ENCODE results near the gene DNAJC18.

Gene DNAJC18

DNA sequence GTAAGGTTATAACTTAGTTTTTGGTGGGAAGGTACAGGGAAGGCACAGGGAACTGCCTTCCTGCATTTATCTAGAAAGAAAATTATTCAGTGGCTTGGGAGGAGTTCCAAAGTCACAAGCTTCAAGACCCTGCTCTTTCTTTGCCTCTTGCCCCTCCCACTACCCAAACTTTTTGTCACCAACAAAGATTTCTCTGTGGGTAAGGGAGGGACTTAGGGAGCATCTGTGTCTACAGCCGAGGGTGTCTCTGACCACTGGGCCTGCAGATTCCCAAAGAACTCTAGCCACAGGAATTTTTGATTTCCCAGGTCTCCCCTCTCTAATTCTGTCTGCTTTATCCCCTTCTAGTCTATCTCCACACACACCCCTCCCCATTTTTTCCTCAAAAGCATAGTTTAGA is 21.1 kb upstream of the DNAJC18 start (continued):
- TF ChIP-seq RBAK (tag by site-specific recombination; IDR thresholded peaks at IDR 0.05) (no peak), ZNF473 (tag by site-specific recombination; IDR thresholded peaks at IDR 0.05) (no peak), ZNF670 (tag by site-specific recombination; IDR thresholded peaks at IDR 0.05; ENCODE audit: low read depth) (no peak), ZNF792 (tag by site-specific recombination; IDR thresholded peaks at IDR 0.05) (no peak)
- TF ChIP-seq, protein P1, sequence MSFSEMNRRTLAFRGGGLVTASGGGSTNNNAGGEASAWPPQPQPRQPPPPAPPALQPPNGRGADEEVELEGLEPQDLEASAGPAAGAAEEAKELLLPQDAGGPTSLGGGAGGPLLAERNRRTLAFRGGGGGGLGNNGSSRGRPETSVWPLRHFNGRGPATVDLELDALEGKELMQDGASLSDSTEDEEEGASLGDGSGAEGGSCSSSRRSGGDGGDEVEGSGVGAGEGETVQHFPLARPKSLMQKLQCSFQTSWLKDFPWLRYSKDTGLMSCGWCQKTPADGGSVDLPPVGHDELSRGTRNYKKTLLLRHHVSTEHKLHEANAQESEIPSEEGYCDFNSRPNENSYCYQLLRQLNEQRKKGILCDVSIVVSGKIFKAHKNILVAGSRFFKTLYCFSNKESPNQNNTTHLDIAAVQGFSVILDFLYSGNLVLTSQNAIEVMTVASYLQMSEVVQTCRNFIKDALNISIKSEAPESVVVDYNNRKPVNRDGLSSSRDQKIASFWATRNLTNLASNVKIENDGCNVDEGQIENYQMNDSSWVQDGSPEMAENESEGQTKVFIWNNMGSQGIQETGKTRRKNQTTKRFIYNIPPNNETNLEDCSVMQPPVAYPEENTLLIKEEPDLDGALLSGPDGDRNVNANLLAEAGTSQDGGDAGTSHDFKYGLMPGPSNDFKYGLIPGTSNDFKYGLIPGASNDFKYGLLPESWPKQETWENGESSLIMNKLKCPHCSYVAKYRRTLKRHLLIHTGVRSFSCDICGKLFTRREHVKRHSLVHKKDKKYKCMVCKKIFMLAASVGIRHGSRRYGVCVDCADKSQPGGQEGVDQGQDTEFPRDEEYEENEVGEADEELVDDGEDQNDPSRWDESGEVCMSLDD (tag by site-specific recombination; IDR thresholded peaks at IDR 0.05), result no peak
- TF ChIP-seq, protein P2, sequence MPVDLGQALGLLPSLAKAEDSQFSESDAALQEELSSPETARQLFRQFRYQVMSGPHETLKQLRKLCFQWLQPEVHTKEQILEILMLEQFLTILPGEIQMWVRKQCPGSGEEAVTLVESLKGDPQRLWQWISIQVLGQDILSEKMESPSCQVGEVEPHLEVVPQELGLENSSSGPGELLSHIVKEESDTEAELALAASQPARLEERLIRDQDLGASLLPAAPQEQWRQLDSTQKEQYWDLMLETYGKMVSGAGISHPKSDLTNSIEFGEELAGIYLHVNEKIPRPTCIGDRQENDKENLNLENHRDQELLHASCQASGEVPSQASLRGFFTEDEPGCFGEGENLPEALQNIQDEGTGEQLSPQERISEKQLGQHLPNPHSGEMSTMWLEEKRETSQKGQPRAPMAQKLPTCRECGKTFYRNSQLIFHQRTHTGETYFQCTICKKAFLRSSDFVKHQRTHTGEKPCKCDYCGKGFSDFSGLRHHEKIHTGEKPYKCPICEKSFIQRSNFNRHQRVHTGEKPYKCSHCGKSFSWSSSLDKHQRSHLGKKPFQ (tag by site-specific recombination; IDR thresholded peaks at IDR 0.05), result no peak
- TF ChIP-seq, protein P3, sequence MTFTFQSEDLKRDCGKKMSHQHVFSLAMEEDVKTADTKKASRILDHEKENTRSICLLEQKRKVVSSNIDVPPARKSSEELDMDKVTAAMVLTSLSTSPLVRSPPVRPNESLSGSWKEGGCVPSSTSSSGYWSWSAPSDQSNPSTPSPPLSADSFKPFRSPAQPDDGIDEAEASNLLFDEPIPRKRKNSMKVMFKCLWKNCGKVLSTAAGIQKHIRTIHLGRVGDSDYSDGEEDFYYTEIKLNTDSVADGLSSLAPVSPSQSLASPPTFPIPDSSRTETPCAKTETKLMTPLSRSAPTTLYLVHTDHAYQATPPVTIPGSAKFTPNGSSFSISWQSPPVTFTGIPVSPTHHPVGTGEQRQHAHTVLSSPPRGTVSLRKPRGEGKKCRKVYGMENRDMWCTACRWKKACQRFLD (tag by site-specific recombination; IDR thresholded peaks at IDR 0.05), result no peak

DNA sequence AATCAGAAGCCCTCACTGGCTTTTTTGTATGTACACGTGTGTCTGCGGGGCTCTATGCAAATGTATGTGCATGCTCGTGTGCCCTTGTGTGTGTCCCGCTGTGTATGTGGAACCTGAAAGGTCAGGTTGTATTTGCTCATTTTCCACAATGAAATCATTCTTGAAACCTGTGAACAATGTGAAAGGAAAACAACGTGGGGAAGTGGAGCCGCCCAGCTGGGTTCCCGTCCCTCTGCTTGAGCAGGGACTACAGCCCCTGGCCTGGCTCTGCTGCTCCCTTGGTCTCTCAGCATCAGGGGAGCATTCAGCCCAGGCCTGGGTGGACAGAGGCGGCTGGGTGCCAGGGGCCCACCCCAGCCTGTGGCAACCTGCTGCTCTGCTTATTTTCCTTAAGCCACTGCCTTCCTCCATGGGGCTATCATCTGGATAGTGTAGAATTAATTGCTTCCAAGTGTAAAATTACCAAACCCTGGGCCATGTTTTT is 20.2 kb upstream of the DNAJC18 start:
- Histone ChIP-seq H3K9me3 (ENCODE audit: control insufficient read depth, insufficient read depth, low read depth, low read length) (no peaks in the 10 kb centered on the region), H3K4me3 (ENCODE audit: low read depth, low read length) (no peak overlapping the region), H3K27ac (ENCODE audit: extremely low read depth, low read depth, low read length) (no peak overlapping the region), H3K4me1 (ENCODE audit: control insufficient read depth, insufficient read depth, low read length) (no peaks in the 10 kb centered on the region; the same call in 1 of the 2 replicates), H3K36me3 (ENCODE audit: control insufficient read depth in 2 of 2, insufficient read depth in 1 of 2, low read length in 2 of 2) (no peaks in the 10 kb centered on the region)
- POLR2A ChIA-PET, result no interaction called here
- TF ChIP-seq ZIC2 (tag by site-specific recombination; IDR thresholded peaks at IDR 0.05), result peak; percentile 98
- TF ChIP-seq ZNF394 (tag by site-specific recombination; IDR thresholded peaks at IDR 0.05; ENCODE audit: borderline replicate concordance), result no peak
- TF ChIP-seq ZNF423 (tag by site-specific recombination; IDR thresholded peaks at IDR 0.05), result 0 out of 2 replicates have a peak, but pooled peaks have one; percentile 9
- TF ChIP-seq TRIM28 (IDR thresholded peaks at IDR 0.05; ENCODE audit: borderline replicate concordance, low read length), result no peak
- CTCF ChIA-PET, result interaction anchor here (0.5 to 1.0 kb wide), 2 partner anchors 37 to 136 kb away, joined by 3 to 4 read pairs; no protein-coding TSS in a partner anchor

DNA sequence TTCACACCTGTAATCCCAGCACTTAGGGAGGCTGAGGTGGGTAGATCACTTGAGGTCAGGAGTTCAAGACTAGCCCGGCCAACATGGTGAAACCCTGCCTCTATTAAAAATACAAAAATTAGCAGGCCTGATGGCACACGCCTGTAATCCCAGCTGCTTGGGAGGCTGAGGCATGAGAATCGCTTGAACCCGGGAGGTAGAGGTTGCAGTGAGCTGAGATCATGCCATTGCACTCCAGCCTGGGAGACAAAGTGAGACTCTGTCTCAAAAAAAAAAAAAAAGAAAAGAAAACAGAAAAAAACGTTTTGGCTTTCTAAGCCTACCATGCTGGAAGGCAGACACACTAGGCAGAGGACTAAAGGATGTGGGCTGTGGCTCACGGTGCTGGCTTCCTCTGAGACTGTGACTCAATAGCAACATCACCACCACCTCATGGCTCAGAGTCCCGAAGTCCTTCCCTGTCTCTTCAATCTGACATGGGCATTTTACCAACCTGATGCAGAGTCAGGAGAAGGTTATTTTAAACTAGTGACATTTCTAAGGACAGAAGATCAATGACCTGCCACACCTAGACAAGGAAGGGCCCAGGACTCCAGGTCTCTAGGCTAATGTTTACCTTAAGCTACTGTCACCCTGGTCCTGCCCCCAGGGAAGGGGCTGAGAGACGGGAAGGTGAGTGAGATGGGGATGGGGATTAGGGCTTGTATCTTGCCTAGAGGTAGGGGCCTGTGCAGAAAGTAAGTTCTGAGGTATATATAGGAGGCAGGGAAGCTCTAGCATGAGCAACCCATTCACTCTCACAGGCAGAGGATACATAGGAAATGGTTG is 19.5 kb upstream of the DNAJC18 start:
- no peak overlapping the region for H3K4me3 ChIP-seq (ENCODE audit: low read depth, low read length)
- ChIA-PET CTCF (interaction anchor here (0.5 to 1.0 kb wide), 2 partner anchors 36 to 135 kb away, joined by 3 to 4 read pairs; no protein-coding TSS in a partner anchor), POLR2A (interaction anchor here (0.9 to 1.1 kb wide), 2 partner anchors 10 to 20 kb away, joined by 3 to 6 read pairs; no protein-coding TSS in a partner anchor)
- H3K4me1 ChIP-seq (ENCODE audit: control insufficient read depth, insufficient read depth, low read length), result no peaks in the 10 kb centered on the region; the same call in 1 of the 2 replicates
- H3K27ac ChIP-seq (ENCODE audit: extremely low read depth, low read depth, low read length), result no peak overlapping the region
- TF ChIP-seq ZNF585B (tag by site-specific recombination; IDR thresholded peaks at IDR 0.05), result peak; percentile 66
- no peak for TF ChIP-seq ZNF654 (tag by site-specific recombination; IDR thresholded peaks at IDR 0.05; ENCODE audit: low read depth)
- H3K9me3 ChIP-seq (ENCODE audit: control insufficient read depth, insufficient read depth, low read depth, low read length), result no peaks in the 10 kb centered on the region
- no peaks in the 10 kb centered on the region for H3K36me3 ChIP-seq (ENCODE audit: control insufficient read depth in 2 of 2, insufficient read depth in 1 of 2, low read length in 2 of 2)

All from HEK293 (cell line).